Activated naive CD4-positive, alpha-beta T cell treated with Interleukin-2 at 50 U/mL for 16 hours (primary cell): ENCODE results near the gene IQCB1.
"Not testable (repeated sequence)": the region's sequence is repeated elsewhere in the genome, so short reads cannot be mapped to it uniquely, and the experiment has no call there.

Experiments used
- DNase-seq: peaks from one replicate; pipeline ENCODE4 v3.0.0-alpha.2; 2020

IQCB1 gene

GRCh38 chr3:121834671-121835464 lies at the start of gene IQCB1, which contains the start of gene EAF2:
TSS of gene IQCB1 (minus strand) at chr3:121835060. CDS start at chr3:121828960, 6,100 bp downstream.
TSS of gene EAF2 (plus strand) at chr3:121835209. CDS start at chr3:121835286, 77 bp downstream.
- DNase-seq: peak; percentile 96

- no peak for DNase-seq
These were observed 48.6 kb upstream of the IQCB1 start for GRCh38 chr3:121883507-121883906.

- DNase-seq: no peak
These were observed 43.6 kb upstream of the IQCB1 start for GRCh38 chr3:121878411-121878810.

- DNase-seq: no peak
These were observed 36.6 kb upstream of the IQCB1 start for GRCh38 chr3:121871430-121871829.

GRCh38 chr3:121870717-121871116 lies 35.9 kb upstream of the IQCB1 start:
- DNase-seq: no peak

- no peak for DNase-seq
These were observed 34.9 kb upstream of the IQCB1 start for GRCh38 chr3:121869736-121870135.

- DNase-seq: no peak
These were observed 28.9 kb upstream of the IQCB1 start for GRCh38 chr3:121863801-121864200.

- not testable (repeated sequence) for DNase-seq
These were observed 28.4 kb upstream of the IQCB1 start for GRCh38 chr3:121863247-121863646.

- not testable (repeated sequence) for DNase-seq
These were observed 22.9 kb upstream of the IQCB1 start for GRCh38 chr3:121857778-121858177.

- DNase-seq: no peak
These were observed 20.7 kb upstream of the IQCB1 start for GRCh38 chr3:121855555-121855954.

- DNase-seq: no peak
These were observed 17.4 kb upstream of the IQCB1 start for GRCh38 chr3:121852256-121852655.

GRCh38 chr3:121844892-121845291 lies 10.0 kb upstream of the IQCB1 start:
- DNase-seq: no peak

- DNase-seq: no peak
These were observed 5.1 kb upstream of the IQCB1 start for GRCh38 chr3:121839962-121840361.

- no peak for DNase-seq
These were observed 1.6 kb upstream of the IQCB1 start for GRCh38 chr3:121836481-121836880.

- no peak for DNase-seq
These were observed 1.2 kb upstream of the IQCB1 start for GRCh38 chr3:121836064-121836463.

- DNase-seq: no peak
These were observed 573 bp upstream of the IQCB1 start for GRCh38 chr3:121835465-121835801.

- DNase-seq: no peak
These were observed 646 bp downstream of the IQCB1 start for GRCh38 chr3:121834157-121834670.

- no peak for DNase-seq
These were observed 11.9 kb downstream of the IQCB1 start for GRCh38 chr3:121822973-121823372.

GRCh38 chr3:121821421-121822199 lies 13.2 kb downstream of the IQCB1 start:
- DNase-seq: no peak

- DNase-seq: no peak
These were observed 15.6 kb downstream of the IQCB1 start for GRCh38 chr3:121819236-121819635.

- no peak for DNase-seq
These were observed 16.3 kb downstream of the IQCB1 start for GRCh38 chr3:121818578-121818977.

- DNase-seq: no peak
These were observed 17.1 kb downstream of the IQCB1 start for GRCh38 chr3:121817753-121818152.

GRCh38 chr3:121809249-121809648 lies 25.6 kb downstream of the IQCB1 start:
- DNase-seq: no peak

GRCh38 chr3:121803771-121804320 lies 31.0 kb downstream of the IQCB1 start:
- DNase-seq: no peak
